CD8-positive, alpha-beta memory T cell (primary cell): Measurements from ENCODE around the gene A2M. TPM values are rescaled to one million over a fixed set of nuclear protein-coding genes. Genes with fewer than 3 reads are reported as not detected.

ENCODE experiments used
- CTCF ChIA-PET: fragments of 350-600 bp; sonication (Branson Sonifier 250); formaldehyde crosslinking; loops from one replicate; lab custom pipeline; 2021; ENCODE audit warnings: antibody characterized with exemption; lab: Charles Lee
- POLR2A ChIA-PET: fragments of 350-600 bp; sonication (Branson Sonifier 250); formaldehyde crosslinking; loops from one replicate; lab custom pipeline; 2021; ENCODE audit warnings: antibody characterized with exemption; lab: Charles Lee
- DNase-seq, 5 donors: peaks; one replicate each; pipeline versions ENCODE4 v3.0.0 to v3.0.0-alpha.2; 2020 to 2022; ENCODE audit warnings: mixed read lengths in 1 of 5
- H3K27ac ChIP-seq: one replicate; pipeline ENCODE4 v1.7.0; 2013; ENCODE audit warnings: low read depth, mild to moderate bottlenecking, low read length, moderate library complexity
- H3K27me3 ChIP-seq: 2 replicates; pipeline ENCODE4 v1.7.0; 2013; ENCODE audit warnings: low read length, mild to moderate bottlenecking; ENCODE audit not compliant: insufficient read depth, poor library complexity, severe bottlenecking
- H3K36me3 ChIP-seq: 2 replicates; pipeline ENCODE4 v1.7.0; 2013; ENCODE audit warnings: mild to moderate bottlenecking, low read length, moderate library complexity; ENCODE audit not compliant: insufficient read depth
- H3K4me1 ChIP-seq: 2 replicates; pipeline ENCODE4 v1.7.0; 2013; ENCODE audit warnings: mild to moderate bottlenecking, low read length, moderate library complexity; ENCODE audit not compliant: insufficient read depth
- H3K4me3 ChIP-seq: 2 replicates; pipeline ENCODE4 v1.7.0; 2013; ENCODE audit warnings: mild to moderate bottlenecking, low read length
- H3K9me3 ChIP-seq: 2 replicates; pipeline ENCODE4 v1.7.0; 2013; ENCODE audit warnings: mild to moderate bottlenecking, low read length
- H3K27ac Mint-ChIP-seq, 8 donors: one replicate each; pipeline ENCODE4 v1.8.0; 2020 to 2021; ENCODE audit warnings: mixed read lengths in 8 of 8, mild to moderate bottlenecking in 6 of 8, inconsistent platforms in 3 of 8, moderate library complexity in 3 of 8
- H3K27me3 Mint-ChIP-seq, 2 donors: one replicate each; pipeline ENCODE4 v1.8.0; 2020 to 2021; ENCODE audit warnings: mixed read lengths in 2 of 2, mild to moderate bottlenecking in 1 of 2, moderate library complexity in 1 of 2
- H3K36me3 Mint-ChIP-seq, 3 donors: one replicate each; pipeline ENCODE4 v1.8.0; 2020 to 2021; ENCODE audit warnings: mixed read lengths in 3 of 3, inconsistent platforms in 1 of 3, mild to moderate bottlenecking in 1 of 3
- H3K4me1 Mint-ChIP-seq, 3 donors: one replicate each; pipeline ENCODE4 v1.8.0; 2020 to 2021; ENCODE audit warnings: mixed read lengths in 3 of 3, inconsistent platforms in 1 of 3, mild to moderate bottlenecking in 1 of 3
- H3K4me3 Mint-ChIP-seq, 7 donors: one replicate each; pipeline ENCODE4 v1.8.0; 2020 to 2021; ENCODE audit warnings: mixed read lengths in 7 of 7, mild to moderate bottlenecking in 6 of 7, moderate library complexity in 4 of 7, inconsistent platforms in 2 of 7
- H3K9me3 Mint-ChIP-seq, 5 donors: one replicate each; pipeline ENCODE4 v1.8.0; 2020 to 2022; ENCODE audit warnings: mixed read lengths in 5 of 5, mild to moderate bottlenecking in 3 of 5, moderate library complexity in 2 of 5, inconsistent platforms in 1 of 5
- polyA plus RNA-seq: library from polyadenylated mRNA; unstranded; fragments of 300-500 nt; fragmentation: Illumina TruSeq; gene quantifications from one replicate; pipeline ENCODE4 v1.2.3, GENCODE V29; 2021
- total RNA-seq, 2 experiments: library from RNA; stranded (reverse); gene quantifications; one replicate each; pipeline ENCODE4 v1.2.3, GENCODE V29; 2021

Gene A2M
- total and polyA plus RNA-seq, 3 experiments from 2014 or later: 1.4 to 2.2 (median 1.6) TPM

DNA sequence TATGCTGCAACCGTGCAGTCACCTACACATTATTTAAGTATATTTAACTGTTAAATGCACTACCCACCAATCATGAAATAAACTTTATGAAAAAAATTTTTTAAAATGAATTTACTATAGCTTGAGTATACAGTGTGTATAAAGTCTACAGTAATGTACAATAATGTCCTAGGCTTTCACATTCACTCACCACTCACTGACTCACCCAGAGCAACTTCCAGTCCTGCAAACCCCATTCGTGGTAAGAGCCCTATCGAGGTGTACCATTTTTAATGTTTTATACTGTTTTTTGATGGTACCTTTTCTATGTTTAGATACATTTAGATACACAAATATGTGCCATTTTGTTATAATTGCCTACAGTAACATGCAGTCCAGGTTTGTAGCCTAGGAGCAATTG is 78.3 kb downstream of the A2M start:
- Mint-ChIP-seq H3K27ac (peak overlapping the region in 5 of 8 donors; percentile 24 to 61 (median 34)), H3K36me3 (peaks cover 6 to 30% (median 30%) of the 10 kb centered on the region in 3 donors), H3K9me3 (peaks cover 0 to 13% (median 0%) of the 10 kb centered on the region in 5 donors), H3K27me3 (no peaks in the 10 kb centered on the region), H3K4me1 (peaks cover 62 to 85% (median 82%) of the 10 kb centered on the region in 3 donors), H3K4me3 (peak overlapping the region in 1 of 7 donors; percentile 32)
- Histone ChIP-seq H3K27ac (no peak overlapping the region), H3K4me1 (peaks cover 52% of the 10 kb centered on the region), H3K9me3 (no peaks in the 10 kb centered on the region), H3K36me3 (no peaks in the 10 kb centered on the region), H3K4me3 (no peak overlapping the region), H3K27me3 (no peaks in the 10 kb centered on the region)
- ChIA-PET CTCF (interaction anchor here (1.1 to 10.2 kb wide), 6 partner anchors 12 to 123 kb away, joined by 4 to 192 read pairs (median 8); partner anchors contain the start of genes M6PR and PHC1), POLR2A (interaction anchor here (1.0 to 3.4 kb wide), 2 partner anchors 12 to 87 kb away, joined by 3 to 27 read pairs; partner anchors contain the start of gene M6PR)
- no peak for DNase-seq

GRCh38 chr12:9036227-9036626 is 79.5 kb downstream of the A2M start:
- CTCF ChIA-PET: interaction anchor here (1.1 to 10.2 kb wide), 8 partner anchors 10 to 354 kb away, joined by 3 to 192 read pairs (median 8); partner anchors contain the start of genes M6PR and PHC1
- H3K36me3 Mint-ChIP-seq: peaks cover 4 to 32% (median 31%) of the 10 kb centered on the region in 3 donors
- H3K4me1 Mint-ChIP-seq: peaks cover 62 to 86% (median 82%) of the 10 kb centered on the region in 3 donors
- no peaks in the 10 kb centered on the region for H3K27me3 Mint-ChIP-seq
- peak overlapping the region in 1 of 7 donors; percentile 46 for H3K4me3 Mint-ChIP-seq
- Histone ChIP-seq H3K4me1 (peaks cover 61% of the 10 kb centered on the region), H3K4me3 (no peak overlapping the region), H3K27me3 (no peaks in the 10 kb centered on the region), H3K9me3 (no peaks in the 10 kb centered on the region), H3K27ac (no peak overlapping the region), H3K36me3 (no peaks in the 10 kb centered on the region)
- no peak for DNase-seq
- peak overlapping the region in 5 of 8 donors; percentile 3 to 78 (median 69) for H3K27ac Mint-ChIP-seq
- POLR2A ChIA-PET: interaction anchor here (0.6 to 3.4 kb wide), 2 partner anchors 39 to 86 kb away, joined by 3 to 27 read pairs; partner anchors contain the start of gene M6PR
- peaks cover 0 to 13% (median 0%) of the 10 kb centered on the region in 5 donors for H3K9me3 Mint-ChIP-seq

DNA sequence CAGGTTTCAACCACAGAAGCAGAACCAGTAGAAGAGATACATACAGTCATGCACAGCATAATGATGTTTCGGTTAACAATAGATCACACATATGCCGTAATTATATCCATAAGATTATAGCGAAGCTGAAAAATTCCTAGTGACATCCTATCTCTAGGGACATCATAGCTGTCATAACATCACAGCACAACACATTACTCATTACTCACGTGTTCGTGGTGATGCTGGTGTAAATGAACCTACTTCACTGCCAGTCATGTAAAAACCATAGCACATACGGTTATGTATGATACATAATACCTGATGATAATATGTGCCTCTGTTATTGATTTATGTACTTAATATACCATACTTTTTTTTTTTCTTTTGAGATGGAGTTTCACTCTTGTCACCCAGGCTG is 81.6 kb downstream of the A2M start:
- Mint-ChIP-seq H3K27ac (peak overlapping the region in 5 of 8 donors; percentile 47 to 89 (median 83)), H3K4me1 (peaks cover 58 to 87% (median 85%) of the 10 kb centered on the region in 3 donors), H3K9me3 (peaks cover 0 to 13% (median 0%) of the 10 kb centered on the region in 5 donors), H3K4me3 (peak overlapping the region in 1 of 7 donors; percentile 51), H3K27me3 (no peaks in the 10 kb centered on the region), H3K36me3 (peaks cover 5 to 42% (median 40%) of the 10 kb centered on the region in 3 donors)
- H3K4me1 ChIP-seq: peaks cover 60% of the 10 kb centered on the region
- H3K27me3 ChIP-seq: no peaks in the 10 kb centered on the region
- ChIA-PET CTCF (interaction anchor here (0.8 to 10.2 kb wide), 4 partner anchors 8 to 353 kb away, joined by 3 to 192 read pairs (median 5); partner anchors contain the start of gene M6PR), POLR2A (interaction anchor here (0.9 kb wide), 1 partner anchor 87 kb away, joined by 3 read pairs; no protein-coding TSS in a partner anchor)
- no peaks in the 10 kb centered on the region for H3K9me3 ChIP-seq
- no peak for DNase-seq
- H3K27ac ChIP-seq: no peak overlapping the region
- H3K36me3 ChIP-seq: no peaks in the 10 kb centered on the region
- H3K4me3 ChIP-seq: no peak overlapping the region

DNA sequence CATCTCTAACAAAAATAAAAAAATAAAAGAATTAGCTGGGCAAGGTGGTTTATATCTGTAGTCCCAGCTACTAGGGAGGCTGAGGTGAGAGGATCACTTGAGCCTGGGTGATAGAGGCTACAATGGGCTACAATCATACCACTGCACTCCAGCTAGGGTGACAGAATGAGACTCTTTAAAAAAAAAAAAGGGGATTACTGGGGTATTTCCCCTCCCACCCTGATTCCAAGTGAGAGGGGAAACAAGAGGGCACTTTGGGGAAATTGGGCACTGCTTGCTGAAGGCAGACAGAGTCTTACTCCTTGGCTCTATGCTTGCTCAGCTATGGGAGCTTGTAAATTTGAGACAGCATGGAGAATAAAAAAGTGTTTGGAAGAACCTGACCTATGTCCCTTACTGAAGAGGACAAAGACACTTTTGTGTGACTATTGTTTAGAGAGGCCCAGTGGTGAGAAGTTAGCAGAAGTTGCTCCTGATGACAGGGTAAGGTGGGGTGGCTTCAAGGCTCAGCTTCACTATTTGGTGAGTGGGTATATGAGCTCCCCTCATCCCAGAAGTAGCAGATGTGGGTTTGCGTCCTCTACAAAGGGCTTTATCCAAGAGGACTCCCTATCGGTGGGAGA is 82.3 kb downstream of the A2M start:
- H3K27ac ChIP-seq: no peak overlapping the region
- H3K36me3 Mint-ChIP-seq: peaks cover 8 to 46% (median 44%) of the 10 kb centered on the region in 3 donors
- no peaks in the 10 kb centered on the region for H3K36me3 ChIP-seq
- no peak overlapping the region for H3K4me3 ChIP-seq
- POLR2A ChIA-PET: interaction anchor here (0.9 kb wide), 1 partner anchor 86 kb away, joined by 3 read pairs; no protein-coding TSS in a partner anchor
- DNase-seq: no peak
- peaks cover 0 to 13% (median 0%) of the 10 kb centered on the region in 5 donors for H3K9me3 Mint-ChIP-seq
- peak overlapping the region; percentile 9 to 89 (median 58) for H3K27ac Mint-ChIP-seq
- no peaks in the 10 kb centered on the region for H3K27me3 ChIP-seq
- peaks cover 57 to 86% (median 82%) of the 10 kb centered on the region in 3 donors for H3K4me1 Mint-ChIP-seq
- no peaks in the 10 kb centered on the region for H3K9me3 ChIP-seq
- CTCF ChIA-PET: interaction anchor here (1.9 to 10.2 kb wide), 3 partner anchors 7 to 83 kb away, joined by 4 to 192 read pairs (median 6); partner anchors contain the start of gene M6PR
- H3K4me3 Mint-ChIP-seq: peak overlapping the region in 1 of 7 donors; percentile 25
- H3K27me3 Mint-ChIP-seq: no peaks in the 10 kb centered on the region
- peaks cover 58% of the 10 kb centered on the region for H3K4me1 ChIP-seq

DNA sequence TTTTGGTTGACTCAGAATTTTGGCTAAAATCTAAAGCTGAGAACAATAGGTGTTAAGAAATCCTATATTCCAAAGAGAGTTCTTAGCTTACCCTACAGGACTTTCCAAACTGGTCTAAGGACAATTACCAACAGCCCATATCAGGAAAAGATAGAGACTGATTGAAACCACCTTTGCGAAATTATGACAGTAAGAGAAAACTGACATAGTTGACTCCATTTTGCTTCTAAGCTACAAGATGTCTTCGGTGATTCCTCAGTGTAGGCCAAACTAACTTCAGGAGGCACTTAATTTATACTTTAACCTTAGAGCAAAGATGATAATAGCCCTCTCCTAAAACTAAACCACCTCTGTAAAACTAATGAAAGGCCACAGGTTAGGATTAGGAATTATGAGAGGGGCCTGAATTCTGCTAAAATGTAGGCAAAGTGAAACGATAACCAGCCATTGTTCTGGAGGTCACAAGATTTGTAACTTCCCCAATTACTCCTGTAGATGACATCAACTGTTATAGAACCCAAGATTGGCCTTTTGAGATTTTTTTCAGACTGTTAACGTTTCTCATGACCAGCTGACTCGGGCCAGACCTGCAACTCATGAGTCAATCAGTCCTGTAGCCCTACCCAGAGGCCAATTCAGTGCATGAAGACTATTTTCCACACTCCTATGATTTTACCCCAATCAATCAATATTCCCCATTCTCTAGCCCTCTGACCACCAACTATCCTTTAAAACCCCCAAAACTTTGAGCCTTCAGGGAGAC is 83.3 kb downstream of the A2M start:
- CTCF ChIA-PET: interaction anchor here (1.1 to 10.2 kb wide), 2 partner anchors 17 to 82 kb away, joined by 4 to 192 read pairs; partner anchors contain the start of gene M6PR
- Mint-ChIP-seq H3K4me1 (peaks cover 57 to 84% (median 79%) of the 10 kb centered on the region in 3 donors), H3K36me3 (peaks cover 13 to 52% (median 47%) of the 10 kb centered on the region in 3 donors), H3K9me3 (peaks cover 0 to 17% (median 0%) of the 10 kb centered on the region in 5 donors), H3K27ac (peak overlapping the region in 6 of 8 donors; percentile 46 to 75 (median 65)), H3K27me3 (peaks cover 0 to 2% of the 10 kb centered on the region in 2 donors), H3K4me3 (peak overlapping the region in 2 of 7 donors; percentile 13 to 23)
- POLR2A ChIA-PET: interaction anchor here (1.7 kb wide), 1 partner anchor 81 kb away, joined by 5 read pairs; no protein-coding TSS in a partner anchor
- no peaks in the 10 kb centered on the region for H3K27me3 ChIP-seq
- peaks cover 56% of the 10 kb centered on the region for H3K4me1 ChIP-seq
- no peak for DNase-seq
- H3K4me3 ChIP-seq: no peak overlapping the region
- H3K36me3 ChIP-seq: no peaks in the 10 kb centered on the region
- no peak overlapping the region for H3K27ac ChIP-seq
- no peaks in the 10 kb centered on the region for H3K9me3 ChIP-seq

GRCh38 chr12:9030776-9031175 is 84.9 kb downstream of the A2M start:
- H3K4me1 ChIP-seq: peaks cover 58% of the 10 kb centered on the region

More at GRCh38 chr12:9030776-9031175, 84.9 kb downstream of the A2M start:
- Histone ChIP-seq H3K27me3 (no peaks in the 10 kb centered on the region), H3K4me3 (peak overlapping the region; percentile 7), H3K27ac (no peak overlapping the region), H3K9me3 (no peaks in the 10 kb centered on the region), H3K36me3 (no peaks in the 10 kb centered on the region)
- H3K4me1 Mint-ChIP-seq: peaks cover 48 to 73% (median 68%) of the 10 kb centered on the region in 3 donors
- H3K27ac Mint-ChIP-seq: peak overlapping the region; percentile 43 to 95 (median 82)
- peaks cover 0 to 2% of the 10 kb centered on the region in 2 donors for H3K27me3 Mint-ChIP-seq
- no peak for DNase-seq
- H3K36me3 Mint-ChIP-seq: peaks cover 13 to 46% (median 38%) of the 10 kb centered on the region in 3 donors
- POLR2A ChIA-PET: interaction anchor here (1.6 kb wide), 1 partner anchor 81 kb away, joined by 6 read pairs; the partner anchor contains the start of gene M6PR
- H3K4me3 Mint-ChIP-seq: peak overlapping the region in 3 of 7 donors; percentile 23 to 45 (median 36)
- CTCF ChIA-PET: interaction anchor here (0.8 to 10.2 kb wide), 5 partner anchors 11 to 140 kb away, joined by 3 to 192 read pairs (median 3); partner anchors contain the start of gene M6PR
- peaks cover 0 to 16% (median 0%) of the 10 kb centered on the region in 5 donors for H3K9me3 Mint-ChIP-seq
